Effector CD8-positive, alpha-beta T cell (primary cell): Measurements from ENCODE around the gene ARHGAP23.
"Not testable (repeated sequence)": the region's sequence is repeated elsewhere in the genome, so short reads cannot be mapped to it uniquely, and the experiment has no call there.

Source experiments
- DNase-seq: peaks from one replicate; lab custom pipeline; 2025; lab: John Stamatoyannopoulos, UW

ARHGAP23 gene

DNA sequence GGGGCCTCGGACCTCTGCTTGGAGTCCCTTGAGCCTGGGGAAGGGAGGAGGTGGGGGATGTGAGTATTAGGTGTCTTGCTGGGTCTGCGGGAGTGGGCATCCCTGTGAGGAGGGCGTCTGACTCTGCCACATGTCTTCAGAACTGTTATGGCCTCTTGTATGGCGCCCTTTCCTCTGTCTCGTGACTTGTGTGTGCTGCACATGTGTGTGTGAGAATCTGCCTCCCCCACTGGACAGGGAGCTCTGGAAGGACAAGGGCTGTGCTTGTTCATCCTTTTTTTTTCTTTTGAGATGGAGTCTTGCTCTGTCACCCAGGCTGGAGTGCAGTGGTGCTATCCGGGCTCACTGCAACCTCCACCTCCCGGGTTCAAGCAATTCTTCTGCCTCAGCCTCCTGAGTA, 33.4 kb downstream of the ARHGAP23 start:
- DNase-seq, result no peak

DNA sequence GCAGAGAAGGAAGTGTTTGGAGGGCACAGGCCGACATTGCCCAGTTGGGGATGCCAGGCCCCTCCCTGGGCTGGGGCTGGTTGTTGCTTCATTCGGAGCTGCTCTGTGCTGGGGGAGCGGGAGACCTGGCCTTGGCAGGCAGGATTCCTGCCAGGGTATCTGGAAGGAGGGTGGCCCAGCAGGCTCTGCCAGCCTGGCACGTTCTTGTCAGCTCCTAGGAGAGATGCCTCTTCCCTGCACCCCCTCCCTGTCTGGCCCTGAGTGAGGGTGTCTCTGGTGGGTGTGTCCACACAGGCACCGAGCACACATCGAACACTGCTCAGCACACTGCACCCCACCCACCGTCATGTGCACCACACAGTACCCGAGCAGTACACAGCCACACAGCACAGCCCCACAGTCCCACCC, 35.2 kb downstream of the ARHGAP23 start:
- no peak for DNase-seq

DNA sequence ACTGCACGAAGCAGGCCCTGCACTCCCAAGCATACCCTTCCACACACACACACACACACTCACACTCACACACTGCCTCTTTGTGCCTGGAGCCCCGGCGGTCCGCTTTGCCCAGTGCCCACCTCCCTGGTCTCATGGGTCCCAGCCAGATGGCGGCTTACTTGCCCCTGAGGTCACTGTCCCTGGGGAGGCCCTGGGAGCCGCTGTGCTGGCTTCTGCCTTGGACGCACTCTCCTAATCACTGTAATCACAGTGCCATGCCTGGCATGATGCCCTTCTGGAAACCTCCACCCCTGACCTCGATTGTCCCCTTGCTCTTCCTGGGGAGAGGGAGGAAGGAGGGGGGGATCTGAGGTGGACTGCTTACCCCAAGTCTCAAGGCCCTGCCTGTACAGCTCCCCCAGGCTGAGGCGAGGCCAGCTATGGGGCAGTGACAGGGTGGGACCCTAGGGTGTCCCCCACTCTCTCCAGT, 36.0 kb downstream of the ARHGAP23 start:
- DNase-seq, result no peak

DNA sequence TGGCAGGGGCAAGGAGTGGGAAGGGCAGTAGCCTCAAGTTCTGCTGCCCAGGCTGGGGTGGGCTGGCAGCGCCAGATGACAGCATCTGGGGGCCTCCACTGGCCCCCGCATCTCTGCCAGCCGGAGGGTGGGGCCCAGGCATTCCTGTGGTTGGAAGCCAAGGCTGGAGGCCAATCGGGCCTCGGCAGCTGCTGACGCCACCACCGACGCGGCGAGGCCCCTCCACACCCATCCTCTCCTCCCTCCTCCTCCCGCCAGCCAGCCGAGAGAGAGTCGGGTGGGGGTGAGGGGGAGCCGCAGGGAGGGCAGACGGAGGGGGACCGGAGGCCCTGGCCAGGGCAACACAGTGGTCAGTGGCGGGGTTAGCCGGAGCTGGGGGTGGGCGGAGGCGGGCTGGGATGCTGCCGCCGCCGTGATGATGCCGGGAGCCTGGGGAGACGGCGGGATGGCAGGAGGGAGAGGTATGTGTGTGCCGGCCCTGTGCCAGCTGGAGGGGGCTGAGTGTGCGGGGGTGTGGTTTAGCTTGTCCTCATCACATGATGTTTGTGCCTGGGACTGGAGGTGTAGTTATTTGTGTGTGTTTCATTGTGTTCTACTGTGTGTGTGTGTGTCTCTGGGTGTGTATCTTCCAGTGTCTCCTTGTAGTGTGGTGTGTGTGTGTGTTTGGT, 36.6 kb downstream of the ARHGAP23 start:
- DNase-seq, result no peak

DNA sequence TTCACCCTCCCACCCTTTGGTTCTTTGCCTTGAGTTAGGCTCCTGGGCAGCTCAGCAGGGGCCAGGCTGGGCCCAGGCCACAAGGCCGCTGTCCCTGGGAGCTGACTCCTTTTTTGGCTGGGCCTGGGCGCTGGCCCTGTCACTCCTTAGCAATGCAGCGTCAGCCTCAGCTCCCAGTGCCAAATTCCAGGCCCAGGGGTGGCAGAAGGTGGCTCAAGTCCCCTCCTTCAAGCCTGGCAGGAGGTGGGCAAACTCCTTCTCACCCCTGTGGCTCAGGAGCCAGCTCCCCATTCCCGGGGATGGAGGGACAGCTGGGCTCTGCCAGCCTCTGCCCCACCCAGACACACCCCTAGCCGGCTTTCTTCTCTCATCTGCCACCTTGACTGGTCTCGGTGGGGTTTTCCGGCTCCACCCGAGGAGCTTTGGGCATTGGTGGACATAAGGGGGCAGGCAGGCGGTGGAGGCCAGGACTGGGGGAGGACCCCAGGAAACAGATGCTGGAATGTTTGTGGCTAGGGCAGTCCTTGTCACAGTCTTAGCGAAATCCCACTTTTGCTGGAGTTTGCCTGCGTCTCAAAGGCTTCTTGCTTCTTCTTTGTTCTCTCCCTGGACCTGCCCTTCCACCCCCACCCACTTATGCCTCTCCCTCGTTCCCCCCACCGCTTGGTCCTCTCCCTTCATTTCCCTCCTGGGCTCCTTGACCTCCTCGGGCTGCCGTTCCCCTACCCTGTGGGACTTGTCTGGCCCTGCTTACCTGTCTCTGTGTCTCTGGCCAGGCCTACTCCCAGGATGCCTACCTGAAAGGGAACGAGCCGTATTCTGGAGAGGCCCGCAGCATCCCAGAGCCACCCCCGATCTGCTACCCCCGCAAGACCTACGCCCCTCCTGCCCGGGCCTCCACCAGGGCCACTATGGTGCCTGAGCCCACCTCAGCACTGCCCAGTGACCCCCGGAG, 37.4 kb downstream of the ARHGAP23 start:
- DNase-seq, result no peak

DNA sequence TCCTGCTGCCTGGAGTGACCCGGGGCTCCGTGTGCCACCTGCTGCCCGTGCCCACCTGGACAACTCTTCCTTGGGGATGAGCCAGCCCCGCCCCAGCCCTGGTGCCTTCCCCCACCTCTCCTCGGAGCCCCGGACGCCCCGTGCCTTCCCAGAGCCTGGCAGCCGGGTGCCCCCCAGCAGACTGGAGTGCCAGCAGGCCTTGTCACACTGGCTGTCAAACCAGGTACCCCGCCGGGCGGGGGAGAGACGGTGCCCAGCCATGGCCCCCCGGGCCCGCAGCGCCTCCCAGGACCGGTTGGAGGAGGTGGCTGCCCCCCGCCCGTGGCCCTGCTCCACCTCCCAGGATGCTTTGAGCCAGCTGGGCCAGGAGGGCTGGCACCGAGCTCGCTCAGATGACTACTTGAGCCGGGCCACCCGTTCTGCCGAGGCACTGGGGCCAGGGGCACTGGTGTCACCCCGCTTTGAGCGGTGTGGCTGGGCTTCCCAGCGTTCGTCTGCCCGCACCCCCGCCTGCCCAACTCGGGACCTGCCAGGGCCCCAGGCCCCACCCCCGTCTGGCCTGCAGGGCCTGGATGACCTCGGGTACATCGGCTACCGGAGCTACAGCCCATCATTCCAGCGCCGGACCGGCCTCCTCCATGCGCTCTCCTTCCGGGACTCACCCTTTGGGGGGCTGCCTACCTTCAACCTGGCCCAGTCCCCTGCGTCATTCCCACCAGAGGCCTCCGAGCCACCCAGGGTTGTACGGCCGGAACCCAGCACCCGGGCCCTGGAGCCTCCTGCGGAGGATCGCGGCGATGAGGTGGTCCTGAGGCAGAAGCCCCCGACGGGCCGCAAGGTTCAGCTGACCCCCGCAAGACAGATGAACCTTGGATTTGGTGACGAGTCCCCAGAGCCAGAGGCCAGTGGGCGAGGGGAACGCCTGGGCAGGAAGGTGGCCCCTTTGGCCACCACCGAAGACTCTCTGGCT, 38.4 kb downstream of the ARHGAP23 start:
- DNase-seq, result no peak

DNA sequence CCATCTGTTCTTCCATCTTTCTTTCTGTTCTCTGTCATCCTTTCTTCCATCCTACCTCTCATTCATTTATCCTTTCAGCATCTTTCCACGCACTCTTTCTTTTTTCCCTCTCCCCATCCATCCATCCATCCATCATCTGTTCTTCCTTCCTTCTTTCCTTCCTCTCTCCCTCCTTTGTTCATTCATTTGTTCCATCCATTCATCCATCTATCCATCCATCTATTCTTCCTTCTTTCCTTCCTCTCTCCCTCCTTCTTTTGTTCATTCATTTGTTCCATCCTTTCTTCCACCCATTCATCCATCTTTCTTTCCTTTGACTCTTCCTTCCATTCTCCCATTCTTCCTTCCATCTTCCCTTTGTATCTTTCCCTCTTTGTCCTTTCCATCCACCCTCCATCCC, 39.2 kb downstream of the ARHGAP23 start:
- no peak for DNase-seq

DNA sequence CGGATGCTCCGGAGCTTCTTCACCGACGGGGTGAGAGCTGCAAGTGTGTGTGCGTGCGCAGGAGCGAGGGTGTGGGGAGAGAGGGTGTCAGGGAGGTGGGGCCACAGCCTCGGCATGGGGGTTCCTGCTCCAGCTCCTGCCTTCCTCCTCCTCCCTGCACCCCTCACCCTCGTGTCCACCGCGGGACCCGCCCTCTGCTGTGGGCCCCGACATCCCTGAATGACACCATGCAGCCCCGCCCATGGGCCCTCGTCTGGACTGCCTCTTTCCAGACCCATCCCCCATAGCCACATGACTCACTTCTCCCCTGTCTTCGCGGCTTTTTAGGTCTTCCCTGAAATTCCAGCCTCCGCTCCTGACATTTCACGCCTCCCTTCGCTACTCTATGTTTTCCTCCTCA, 41.6 kb downstream of the ARHGAP23 start:
- no peak for DNase-seq

DNA sequence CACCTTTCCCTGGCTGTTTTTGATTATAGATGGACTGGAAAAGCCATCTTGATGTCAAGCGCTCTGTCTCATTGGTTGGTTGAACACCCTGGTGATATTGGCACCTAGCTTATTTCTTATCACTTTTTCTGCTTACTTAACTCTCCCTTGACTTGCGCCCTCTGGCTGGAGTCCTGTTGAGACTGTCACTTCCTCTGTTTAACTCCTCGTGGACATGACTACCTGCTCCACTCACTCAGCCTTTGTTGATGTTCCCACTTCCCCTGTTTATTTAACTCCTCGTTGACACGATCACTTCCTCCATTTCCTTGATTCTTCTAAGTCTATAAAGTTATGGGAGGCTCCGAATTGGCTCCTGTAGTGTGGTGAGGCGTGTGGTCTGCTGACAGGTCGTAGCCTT, 43.0 kb downstream of the ARHGAP23 start:
- not testable (repeated sequence) for DNase-seq

DNA sequence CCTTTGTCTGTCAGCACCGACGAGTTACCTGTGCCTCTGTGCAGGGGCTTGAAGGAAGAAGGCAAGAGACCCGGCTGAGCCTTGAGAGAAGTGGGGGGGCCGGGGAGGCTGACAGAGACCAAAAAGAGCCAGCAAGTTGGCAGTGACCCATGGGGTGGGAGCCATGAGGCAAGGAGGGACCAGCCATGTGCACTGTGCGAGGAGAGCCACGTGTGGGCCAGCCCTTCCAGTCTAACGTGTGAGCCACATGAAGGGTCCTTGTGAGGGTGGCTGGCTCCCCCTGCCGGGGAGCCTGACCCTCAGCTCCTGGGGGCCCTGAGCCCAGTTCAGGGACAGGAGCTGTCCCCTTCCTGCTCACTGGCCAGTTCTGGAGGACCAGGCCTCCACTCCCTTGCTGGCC, 46.4 kb downstream of the ARHGAP23 start:
- DNase-seq, result not testable (repeated sequence)

DNA sequence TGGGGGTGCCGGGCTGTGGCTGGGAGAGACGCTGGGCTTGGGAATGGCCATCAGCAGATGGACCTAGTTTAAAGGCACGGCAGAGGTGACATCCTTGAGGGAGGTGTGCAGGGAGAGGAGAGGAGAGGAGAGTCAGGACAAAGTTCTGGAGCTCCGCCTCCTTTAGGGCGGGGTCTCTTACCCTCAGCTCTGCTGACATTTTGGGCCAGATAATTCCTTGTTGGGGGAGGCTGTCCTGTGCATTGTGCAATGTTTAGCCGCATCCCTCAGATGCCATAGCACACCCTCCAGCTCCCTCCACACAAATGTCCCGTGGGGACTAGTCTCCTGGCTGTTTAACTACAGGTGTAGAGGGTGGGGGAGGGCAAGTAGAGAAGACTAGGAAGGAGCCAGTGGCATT, 48.3 kb downstream of the ARHGAP23 start:
- DNase-seq, result no peak

DNA sequence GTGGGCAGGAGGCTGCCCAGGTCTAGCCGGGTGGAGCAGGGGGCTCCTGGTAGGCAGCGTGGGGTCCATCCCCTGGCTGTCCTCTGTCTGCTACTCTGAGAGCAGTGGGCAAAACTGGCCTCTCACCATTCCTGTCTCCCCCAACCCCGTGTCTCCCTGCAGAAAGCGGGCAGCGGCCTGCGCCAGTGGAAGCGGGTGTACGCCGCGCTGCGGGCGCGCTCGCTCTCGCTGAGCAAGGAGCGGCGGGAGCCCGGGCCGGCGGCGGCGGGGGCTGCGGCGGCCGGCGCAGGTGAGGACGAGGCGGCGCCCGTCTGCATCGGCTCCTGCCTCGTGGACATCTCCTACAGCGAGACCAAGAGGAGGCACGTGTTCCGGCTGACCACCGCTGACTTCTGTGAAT, 49.2 kb downstream of the ARHGAP23 start:
- not testable (repeated sequence) for DNase-seq

DNA sequence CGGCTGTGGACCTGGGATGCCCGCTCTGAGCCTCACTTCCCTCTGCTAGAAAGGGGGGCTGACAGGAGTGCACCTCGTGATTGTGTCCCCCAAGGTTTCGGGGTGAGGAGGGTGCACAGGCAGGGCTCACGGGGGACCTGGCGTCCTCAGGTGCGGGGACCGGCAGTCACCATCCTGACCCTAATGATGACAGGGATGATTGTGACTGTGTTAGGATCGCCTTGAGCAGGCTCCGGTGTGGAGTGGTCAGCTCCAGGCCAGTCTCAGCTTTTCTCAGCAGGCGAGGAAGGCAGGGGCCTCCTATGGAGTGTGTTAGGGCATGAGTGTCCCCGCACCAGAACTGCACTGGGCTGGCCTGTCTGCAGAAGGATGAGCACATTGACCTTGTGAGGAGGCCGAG, 49.7 kb downstream of the ARHGAP23 start:
- not testable (repeated sequence) for DNase-seq

DNA sequence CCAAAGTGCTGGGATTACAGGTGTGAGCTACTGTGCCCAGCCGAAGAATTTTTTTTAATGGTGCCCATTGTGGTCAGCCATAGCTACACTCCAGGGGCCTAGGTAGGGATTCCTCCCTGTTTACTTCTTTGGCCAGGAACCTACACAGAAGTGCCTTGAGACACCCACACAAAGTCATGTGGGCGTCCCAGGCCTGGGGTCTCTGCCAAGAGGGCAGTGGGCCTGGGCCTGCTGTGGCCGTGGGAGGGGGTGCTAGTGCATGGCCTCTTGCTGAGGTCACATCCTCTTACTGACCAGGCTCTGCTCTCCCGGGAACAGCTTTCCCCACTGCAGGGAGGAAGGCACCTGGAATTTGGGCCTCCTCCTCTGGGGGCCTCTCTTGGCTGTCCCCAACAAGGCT, 50.4 kb downstream of the ARHGAP23 start:
- DNase-seq, result not testable (repeated sequence)

DNA sequence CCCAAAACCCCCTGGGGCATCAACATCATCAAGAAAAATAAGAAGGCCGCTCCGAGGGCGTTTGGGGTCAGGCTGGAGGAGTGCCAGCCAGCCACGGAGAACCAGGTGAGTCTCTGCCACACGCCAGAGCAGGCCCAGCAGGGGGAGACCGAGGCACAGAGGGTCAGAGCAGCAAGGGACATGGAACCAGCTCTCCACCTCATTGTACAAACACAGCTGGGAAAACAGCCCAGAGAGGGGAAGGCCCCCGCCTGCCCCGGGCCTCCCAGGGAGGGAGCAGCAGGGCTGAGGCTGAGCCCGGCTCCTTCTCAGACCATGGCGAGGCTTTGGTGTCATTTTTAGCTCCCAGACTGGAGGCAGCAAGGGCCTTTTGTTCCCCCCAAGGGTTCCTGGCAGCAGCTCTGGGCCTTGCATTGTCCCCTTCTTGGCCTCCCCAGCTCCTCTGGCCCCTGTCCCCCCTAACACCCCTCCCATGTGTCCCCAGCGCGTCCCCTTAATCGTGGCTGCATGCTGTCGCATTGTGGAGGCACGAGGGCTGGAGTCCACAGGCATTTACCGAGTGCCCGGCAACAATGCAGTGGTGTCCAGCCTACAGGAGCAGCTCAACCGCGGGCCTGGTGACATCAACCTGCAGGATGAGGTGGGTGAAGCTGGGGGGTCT, 53.9 kb downstream of the ARHGAP23 start:
- DNase-seq, result not testable (repeated sequence)

DNA sequence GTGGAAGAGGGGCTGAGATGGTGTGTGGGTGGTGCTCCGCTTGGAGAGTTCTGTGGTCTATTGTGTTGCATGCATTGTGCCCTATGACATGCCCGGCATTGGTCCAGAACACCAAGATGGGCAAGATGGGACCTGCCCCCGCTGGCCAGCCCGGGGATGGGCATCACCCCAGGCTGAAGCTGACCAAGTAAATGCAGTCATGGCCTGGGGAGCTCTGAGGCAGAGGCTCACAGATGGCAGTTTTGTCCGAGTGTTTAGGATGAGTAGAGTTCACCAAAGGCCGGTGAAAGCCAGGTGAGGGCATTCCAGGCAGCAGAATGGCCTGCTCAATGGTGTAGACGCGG, 54.4 kb downstream of the ARHGAP23 start:
- not testable (repeated sequence) for DNase-seq

DNA sequence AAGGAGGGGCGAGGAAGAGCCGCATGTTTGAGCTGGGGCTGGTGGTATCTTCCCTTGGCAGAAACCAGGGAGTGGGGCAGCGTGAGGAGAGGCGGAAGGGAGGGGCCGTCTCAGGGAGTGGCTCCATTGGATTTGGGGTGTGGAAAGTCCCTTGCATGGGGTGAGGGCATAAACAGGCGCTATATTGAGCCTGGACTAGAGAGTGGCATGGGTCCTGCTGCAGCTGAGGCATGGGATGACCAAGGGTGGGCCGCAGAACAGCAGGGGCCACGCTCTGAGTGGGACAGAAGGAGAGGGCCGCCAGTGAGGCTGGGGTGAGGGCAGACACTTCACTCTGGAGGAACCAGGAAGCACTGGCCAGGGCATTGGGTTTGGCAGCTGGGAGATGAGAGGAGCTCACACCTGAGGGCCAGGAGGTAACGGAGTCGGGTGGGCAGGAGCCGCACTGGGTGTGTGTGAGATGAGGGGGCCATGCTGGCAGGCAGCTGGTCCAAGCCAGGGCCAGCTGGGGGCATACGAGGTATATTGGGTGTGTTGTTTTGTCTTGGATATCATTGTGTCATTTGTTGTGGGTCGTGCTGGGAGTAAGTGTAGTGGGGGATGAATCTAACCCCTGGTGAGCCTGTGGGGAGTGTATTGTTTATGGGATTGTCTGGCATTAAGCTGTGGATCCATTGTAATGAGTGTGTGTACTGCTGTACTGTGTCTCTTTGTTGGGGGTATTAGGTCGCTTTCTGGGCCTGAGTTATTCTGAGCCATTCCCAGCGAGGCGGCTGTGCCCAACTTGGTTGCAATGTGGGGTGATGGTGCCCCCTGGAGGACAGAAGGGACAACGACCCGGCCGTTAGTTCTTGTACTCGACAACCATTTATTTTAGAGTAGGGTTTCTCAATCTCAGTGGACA, 56.2 kb downstream of the ARHGAP23 start:
- peak; percentile 45 for DNase-seq

DNA sequence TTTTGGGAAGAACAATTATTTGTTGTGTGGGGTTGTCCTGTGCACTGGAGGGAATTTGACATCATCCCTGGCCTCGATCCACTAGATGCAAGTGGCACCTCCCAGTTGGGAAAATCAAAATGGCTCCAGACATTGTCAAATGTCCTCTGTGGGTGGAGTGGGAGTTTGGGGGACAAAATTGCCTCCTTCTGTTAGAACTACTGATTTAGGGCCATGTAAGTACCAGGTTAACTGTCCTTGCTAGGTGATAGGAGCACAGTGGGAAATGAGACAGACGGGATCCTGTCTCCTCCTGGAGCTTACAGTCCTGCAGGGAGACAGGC, 56.8 kb downstream of the ARHGAP23 start:
- DNase-seq, result no peak

DNA sequence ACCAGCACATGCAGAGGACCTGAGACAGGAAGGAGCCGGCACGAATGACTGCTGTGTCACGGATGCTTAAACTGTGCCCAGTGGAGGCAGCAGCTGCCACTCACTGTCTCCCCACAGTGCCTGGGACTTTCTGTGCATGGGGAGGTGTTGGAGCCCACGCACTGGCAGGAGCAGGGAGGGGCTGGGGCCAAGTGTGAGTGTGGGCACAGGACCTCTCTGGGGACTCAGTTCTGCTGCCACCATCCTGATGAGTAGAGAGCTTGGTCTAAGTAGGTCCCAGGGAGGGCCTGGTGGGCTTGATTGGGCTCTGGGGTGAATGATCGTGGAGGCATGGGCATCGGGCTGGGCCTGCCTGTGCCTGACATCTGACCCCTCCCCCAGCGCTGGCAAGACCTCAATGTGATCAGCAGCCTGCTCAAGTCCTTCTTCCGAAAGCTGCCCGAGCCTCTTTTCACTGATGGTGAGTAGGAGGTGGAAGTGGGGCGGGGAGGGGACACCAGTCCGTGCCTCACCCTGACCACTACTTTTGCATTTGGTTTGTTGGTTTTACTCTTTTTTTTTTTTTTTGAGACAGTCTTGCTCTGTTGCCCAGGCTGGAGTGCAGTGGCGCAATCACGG, 57.5 kb downstream of the ARHGAP23 start:
- DNase-seq, result not testable (repeated sequence)

DNA sequence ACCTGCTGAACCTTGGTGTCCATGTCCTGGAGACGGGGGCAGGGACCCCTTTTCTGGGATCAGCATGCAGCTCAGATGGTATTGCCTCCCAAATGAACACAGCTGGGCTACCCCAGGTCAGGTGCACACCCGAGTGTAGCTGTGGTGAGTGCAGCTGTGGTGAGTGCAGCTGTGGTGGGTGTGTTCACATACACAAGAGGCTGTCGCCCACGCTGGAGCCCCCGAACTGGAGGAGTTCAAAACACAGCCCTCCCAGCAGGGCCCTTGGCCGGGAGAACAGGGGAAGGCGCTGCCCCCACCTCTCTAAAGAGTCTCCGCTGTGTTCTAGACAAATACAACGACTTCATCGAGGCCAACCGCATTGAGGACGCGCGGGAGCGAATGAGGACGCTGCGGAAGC, 61.5 kb downstream of the ARHGAP23 start:
- not testable (repeated sequence) for DNase-seq
